Keratinocyte (primary cell): Measurements from ENCODE around the gene WDR76.

ENCODE experiments used
- CTCF ChIP-seq, 3 experiments: IDR thresholded peaks in 1 of 3; conservative IDR thresholded peaks in 1 of 3; optimal IDR thresholded peaks in 1 of 3; 2 replicates in 2 of 3; 3 replicates in 1 of 3; pipeline versions ENCODE3 to v1.5.1; 2011; ENCODE audit warnings: low read length in 3 of 3, mild to moderate bottlenecking in 3 of 3, moderate library complexity in 2 of 3, control low read depth in 1 of 3, inconsistent platforms in 1 of 3; ENCODE audit not compliant: insufficient read depth in 2 of 3; ENCODE audit errors: extremely low read depth in 1 of 3
- EZH2 ChIP-seq: IDR thresholded peaks from one replicate; pipeline ENCODE4 v1.6.1; 2012; ENCODE audit warnings: inconsistent platforms, mild to moderate bottlenecking, low read length, moderate library complexity

- TF ChIP-seq CTCF (optimal IDR thresholded peaks at IDR 0.05 in 1 of 3, IDR thresholded peaks at IDR 0.05 in 1 of 3, conservative IDR thresholded peaks at IDR 0.05 in 1 of 3; ENCODE audit: extremely low read depth in 1 of 3, insufficient read depth in 2 of 3, low read length in 3 of 3) (no peak), EZH2 (no peak)
These were observed 59.8 kb downstream of the WDR76 start for GRCh38 chr15:43886558-43886957.
